ENCODE results near the gene SESTD1.

SESTD1 gene

DNA sequence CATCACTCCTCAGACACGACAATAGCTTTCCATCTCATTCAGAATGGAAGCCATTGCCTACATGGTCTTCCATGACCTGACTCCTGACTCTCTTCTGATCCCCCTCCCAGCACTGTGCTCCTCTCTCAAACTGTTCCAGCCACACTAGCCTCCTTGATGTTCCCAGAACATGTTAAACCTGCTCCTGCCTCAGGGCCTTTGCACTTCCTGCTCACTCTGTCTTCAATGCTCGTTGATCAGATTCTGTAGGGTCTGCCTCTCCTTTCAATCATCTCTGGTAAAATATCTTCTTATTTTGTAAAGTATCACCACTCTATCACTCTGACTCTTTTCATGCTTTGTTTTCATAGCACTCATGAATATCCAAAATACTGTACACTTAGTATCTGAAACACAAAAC, 84.9 kb downstream of the SESTD1 start:
- no peak for DNase-seq

DNA sequence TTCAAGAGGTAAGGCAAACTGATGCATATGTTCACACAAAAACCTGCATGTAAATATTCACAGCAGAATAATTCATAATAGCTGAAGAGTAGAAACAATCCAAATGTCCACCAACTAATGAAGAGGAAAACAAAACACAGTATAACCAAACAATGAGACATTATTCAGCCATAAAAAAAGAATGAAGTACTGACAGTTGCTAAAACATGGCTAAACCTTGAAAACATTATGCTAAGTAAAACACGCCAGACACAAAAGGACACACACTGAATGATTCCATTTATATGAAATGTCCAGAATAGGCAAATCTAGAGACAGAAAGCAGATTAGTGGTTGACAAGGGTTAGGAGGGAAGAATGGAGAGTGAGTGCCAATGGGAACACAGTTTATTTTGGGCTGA, 86.9 kb downstream of the SESTD1 start:
- DNase-seq = no peak

DNA sequence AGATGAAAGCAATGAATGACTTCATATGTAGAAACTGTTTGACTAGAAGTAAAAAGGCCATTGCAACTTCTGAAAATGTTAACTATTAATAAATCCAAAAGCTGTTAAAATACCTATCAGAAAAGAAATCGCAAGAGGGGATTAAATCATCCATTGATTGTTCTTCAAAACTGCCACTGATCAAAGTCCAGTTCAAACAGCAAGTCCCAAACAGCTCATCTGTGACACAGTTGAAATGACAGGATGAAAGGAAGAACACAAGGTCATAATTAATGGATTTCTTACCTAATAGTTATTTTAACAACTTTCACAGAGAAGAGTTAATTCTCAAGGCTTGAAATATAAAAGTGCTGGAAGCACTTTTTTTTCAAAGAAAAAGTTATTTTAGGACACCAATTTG, 90.4 kb downstream of the SESTD1 start:
- no peak for DNase-seq

DNA sequence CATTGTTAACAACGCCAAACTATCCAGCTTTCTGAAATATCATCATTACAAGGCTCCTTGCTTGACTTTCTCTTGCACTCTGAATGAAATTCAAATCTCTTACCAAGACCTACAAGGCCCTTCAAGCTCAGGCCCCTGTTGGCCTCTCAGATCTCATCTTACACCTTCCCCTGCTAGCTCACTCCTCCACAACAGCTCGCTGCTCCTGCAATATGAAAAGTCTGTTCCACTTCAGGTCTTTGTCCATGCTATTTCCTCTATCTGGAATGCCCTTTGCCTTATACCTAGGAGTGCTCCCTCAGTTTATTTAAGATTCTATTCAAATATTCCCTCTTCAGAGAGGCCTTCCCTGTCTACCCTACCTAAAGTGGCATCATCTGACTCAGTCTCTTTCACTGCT, 91.7 kb downstream of the SESTD1 start:
- no peak for DNase-seq

DNA sequence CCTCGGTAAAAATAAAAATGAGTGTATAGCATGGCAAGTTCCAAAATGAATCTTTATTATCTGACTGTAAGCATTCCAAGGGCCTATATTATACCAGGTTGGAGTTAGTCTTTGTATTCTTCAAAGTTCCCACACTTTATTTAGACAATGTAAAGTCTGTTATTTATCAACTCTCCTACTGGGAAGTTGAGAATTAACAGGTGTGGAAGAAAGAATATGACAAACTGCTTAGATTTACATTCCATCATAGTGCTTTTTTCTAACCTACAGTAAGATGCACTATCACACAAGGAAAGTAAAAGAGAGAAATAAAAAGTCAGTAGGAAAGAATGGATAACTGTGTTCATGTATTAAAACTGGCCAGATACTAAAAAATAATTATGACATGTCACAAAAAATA, 93.3 kb downstream of the SESTD1 start:
- no peak for DNase-seq

DNA sequence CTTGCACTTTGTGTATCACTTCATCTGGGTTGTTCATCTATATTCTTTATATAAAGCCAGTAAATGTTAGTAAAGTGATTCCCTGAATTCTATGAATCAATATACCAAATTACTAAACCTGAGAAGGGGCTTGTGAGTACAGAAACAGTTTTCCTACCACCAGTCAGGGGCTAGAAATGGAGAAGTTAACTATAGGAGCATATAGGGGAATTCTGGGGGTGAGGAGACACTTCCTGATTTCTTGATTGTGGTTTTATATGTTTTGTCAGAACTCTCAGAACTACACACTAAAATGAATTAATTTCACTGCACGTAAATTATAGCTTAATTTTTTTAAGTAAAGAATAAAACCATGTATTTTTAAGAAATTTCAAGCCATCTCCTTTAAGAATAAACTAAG, 93.7 kb downstream of the SESTD1 start:
- no peak for DNase-seq

DNA sequence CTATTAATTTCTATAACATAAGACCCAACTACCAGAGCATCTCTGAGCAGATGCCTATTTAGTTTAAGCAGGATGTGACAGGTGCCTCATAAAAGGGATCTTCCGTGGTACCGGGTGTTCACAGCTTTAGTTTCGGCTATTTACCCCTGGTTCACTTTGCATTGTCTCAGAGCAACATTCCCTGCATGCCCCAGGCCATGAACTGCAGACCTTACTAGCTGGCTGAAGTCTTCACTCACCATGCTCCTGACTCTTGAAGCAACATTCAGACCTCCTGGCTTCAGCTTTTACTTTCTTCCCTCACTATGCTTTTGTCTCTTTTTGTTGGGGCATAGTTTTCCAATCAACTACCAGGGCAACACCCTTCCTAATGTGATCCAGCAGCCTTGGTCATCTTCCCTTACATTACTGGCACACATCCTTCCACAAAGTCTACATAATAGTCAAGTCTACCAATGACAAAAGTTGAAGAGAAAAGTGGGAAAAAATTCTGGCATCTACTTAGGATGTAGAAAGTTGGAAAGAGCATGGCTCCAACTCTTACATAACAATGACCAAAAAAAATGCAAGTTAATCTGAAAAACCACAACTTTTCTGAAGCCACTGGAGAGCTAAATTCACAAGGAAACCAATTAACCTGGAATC, 99.2 kb downstream of the SESTD1 start:
- DNase-seq = no peak

DNA sequence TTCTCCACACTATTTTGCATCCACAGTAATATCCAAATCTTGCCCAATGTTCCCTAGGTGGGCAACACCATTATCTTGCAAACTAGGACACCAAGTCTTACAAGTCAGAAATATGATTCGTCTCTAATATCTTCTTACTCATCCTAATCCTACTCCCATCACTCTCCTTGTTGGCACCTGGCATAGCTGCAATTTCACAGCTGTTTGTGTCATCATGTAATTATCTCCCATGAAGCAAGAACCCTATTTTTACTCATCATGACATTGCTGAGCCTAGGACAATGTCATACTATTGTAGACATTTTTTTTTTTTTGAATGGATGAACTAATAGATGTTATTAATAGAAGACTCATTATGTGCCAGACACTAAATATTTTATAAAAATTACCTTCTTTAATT, 123.4 kb downstream of the SESTD1 start:
- no peak for DNase-seq

DNA sequence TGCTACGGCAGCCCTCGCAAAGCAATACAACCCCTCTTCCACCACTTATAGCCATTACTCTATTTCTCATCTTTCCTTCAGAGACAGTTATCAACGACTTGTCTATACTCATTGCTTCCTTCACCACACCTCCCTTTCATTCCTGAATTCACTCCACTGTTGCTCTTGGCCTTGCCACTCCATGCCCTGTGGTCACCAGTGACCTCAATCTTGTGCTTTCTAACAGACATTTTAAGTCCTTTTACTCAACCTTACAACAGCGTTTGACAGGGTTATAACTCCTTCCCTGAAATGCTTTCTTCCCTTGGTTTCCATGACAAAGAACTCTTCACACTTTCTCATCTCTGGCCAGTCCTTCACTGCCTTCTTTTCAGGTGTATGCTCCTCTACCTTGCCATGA, 124.1 kb downstream of the SESTD1 start:
- DNase-seq = no peak

DNA sequence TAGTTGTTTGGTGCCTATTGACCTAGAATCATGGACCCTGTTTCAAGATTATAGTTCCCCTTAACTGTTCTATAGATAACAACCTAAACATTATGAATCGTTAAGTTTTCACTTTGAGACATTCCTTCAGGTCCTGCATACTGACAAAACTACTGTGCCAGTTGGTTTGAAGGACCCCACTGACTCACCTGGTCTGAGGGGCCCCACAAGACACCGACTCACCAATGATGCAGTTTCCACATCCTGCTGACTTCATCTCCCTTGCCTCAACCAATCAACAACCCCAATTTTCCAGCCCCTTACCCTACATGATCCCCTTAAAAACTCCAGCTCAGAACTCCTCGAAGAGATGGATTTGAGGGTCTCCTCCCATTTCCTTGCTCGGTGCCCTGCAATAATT, 125.1 kb downstream of the SESTD1 start:
- no peak for DNase-seq

DNA sequence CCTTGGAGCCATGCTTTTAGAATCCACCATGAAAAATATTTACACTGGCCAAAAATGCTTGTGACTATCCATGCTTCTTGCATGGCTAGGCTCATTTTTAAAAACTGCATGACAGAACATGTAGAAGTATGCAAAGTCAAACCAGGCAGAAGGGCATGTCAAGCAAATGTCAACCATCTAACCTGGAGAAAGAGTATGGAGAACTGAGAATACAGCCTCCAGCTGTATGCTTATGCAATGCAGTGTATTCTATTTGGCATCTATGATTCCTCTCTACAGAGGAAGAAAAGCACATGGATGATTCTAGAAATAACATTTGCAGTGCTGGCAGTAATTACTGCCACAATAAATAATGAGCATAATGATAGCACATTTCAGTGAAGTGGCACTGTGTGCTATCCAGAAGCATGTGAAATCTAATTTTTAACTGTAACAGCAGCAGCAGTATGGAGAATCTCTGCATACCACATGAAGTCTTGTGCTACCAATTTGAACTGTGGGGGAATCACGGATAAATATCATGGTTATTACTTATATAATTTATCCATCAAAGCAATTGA, 127.4 kb downstream of the SESTD1 start:
- no peak for DNase-seq

DNA sequence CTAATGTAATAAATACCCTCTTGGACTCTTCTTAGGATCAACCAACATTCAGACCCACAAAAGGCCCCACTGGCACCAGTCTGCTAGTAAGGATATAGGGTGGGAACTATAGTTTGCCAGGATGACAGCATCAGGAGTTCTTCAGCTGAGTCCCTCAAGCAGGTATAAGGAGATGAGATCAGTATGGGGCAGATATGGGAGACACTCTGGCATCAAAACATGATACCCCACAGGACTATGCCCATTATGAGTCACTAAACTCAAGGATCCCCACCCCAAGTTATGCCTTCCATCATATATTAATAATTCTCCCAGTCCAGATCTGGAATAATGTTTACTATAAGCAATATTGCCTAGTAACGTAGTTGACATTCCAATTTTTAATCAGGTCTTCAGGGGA, 131.6 kb downstream of the SESTD1 start:
- no peak for DNase-seq

DNA sequence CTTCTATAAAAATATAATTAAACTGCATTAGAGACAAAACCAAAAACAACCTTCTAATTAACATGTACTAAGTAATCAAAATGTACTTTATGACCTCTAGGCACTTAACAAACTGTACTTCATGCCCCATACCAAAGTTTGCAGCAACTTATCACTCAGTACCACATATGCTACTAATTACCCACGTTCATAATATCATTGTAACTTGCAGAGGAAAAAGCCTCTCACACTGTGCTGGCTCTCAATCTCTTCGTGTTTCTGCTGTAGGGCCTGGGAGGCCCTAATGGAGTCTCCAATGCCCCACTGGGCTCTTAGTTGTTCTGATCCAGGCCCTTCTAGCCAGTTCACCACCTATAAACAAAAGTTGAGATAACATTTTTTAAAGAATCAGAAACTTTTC, 132.6 kb downstream of the SESTD1 start:
- DNase-seq = no peak

DNA sequence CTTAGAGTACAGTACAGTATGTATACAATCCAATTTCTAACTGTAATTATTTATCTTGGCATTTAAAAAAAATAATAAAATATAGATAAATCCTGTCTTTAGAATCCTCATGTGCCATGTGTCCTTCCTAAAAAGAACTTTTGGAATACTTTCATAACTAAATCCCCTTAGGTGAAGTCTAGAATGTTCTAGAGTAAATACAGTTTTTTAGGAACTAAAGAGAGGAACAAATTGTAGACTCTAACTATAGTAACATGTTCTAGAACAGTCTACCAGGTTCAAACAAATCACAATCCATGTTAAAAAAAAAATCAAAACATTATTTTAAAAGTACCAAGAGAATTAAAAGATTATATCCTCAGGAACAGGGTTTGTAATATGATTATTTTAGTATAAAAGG, 134.1 kb downstream of the SESTD1 start:
- DNase-seq = no peak

DNA sequence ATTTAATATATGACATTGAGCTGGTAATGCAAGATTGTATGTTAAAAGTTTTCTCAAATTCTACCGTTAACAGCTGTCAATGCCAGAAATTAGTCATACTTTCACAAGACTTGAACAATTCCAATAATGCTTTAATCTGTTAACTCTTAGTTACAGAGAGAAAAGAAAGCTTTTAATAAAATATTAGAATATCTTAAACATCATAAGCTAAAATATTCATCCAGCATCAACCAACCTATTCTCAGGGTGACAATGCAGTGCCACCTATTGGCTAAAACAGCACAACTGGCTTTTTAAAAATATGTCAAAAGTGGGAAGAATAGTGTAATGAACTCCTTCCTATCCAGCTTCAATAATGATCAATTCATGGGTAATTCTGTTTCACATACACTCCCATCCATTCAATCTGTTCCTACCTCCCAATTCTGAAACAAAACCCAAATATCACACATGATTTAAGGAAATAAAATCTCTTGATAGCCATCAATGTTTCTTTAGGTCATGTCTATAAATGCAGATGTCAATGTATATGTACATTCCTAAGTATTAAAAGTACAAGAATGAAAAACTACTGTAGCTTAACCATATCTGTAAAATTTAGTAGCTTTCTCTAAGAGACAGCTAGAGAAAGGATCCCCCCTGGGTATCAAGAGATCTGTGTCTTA, 134.9 kb downstream of the SESTD1 start:
- no peak for DNase-seq

DNA sequence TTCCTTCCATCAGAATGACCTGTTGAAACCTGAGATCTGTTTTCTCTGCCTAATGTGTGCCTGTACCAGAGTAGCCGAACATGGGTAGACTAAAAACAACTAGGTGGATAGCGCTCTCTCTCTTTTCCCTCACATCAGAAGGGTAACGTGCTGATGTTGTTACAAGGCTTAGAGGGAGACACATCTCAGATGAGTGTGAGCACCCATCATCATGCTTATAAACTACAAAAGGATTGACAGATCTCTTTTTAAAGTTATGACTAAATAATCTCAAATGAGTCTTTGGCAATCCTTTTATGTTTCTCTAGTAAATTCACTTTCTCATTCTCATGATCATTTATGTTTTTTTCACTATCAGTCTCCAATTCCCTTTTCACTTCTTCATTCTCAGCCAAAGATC, 139.2 kb downstream of the SESTD1 start:
- no peak for DNase-seq

DNA sequence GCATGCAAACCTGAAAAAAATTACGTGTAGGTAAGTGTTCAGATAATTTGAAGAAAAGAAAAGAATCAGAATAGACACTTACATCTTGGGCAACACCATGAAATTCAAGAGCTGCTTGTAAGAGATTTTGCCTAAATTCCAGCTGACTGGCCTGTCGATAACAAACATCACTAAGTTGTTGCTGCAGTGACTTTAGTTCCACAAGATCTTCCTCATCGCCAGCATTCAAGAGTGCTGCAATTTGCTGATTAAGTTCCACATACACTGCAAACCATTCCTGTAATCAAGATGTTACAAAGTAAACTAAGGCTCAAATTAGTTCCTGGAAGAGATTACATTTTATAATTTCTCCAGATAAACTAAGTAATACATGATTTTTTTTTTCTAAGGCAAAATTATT, 140.3 kb downstream of the SESTD1 start:
- no peak for DNase-seq

DNA sequence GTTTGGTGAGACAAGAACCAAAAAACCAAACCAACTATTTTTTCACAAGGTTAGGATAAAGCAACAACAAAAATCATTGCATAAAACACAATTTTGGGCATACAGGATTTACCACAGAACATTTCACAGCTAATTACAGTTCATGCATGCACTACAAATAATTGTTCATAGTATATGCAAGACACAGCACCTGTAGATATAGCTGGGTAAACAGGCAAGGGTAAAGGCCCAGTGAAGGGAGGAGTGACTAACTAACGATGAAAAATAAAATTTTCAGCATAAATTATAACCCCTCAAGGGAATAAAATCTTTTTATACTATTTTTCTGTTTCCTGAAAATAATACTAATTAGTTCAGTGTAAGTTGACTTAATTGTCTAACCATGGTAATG, 141.4 kb downstream of the SESTD1 start:
- DNase-seq = no peak

DNA sequence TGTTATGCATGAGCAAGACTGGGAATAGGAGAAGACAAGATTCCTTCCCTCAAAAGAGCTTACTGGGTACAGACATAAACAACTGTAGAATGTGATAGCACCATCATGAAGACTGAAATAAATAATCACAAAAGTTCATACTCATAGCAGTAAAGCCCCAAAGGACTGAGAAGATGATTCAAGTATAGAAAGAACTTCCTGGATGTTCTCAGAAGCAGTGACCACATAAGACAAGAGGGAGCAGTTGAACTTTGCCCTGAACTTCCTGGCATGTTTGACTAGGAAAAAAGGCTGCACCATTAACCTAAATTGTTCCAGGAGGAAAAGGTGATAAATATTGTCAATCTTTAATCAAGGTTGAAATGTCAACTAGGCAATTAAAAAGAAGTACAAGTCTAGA, 156.9 kb downstream of the SESTD1 start:
- DNase-seq = no peak

DNA sequence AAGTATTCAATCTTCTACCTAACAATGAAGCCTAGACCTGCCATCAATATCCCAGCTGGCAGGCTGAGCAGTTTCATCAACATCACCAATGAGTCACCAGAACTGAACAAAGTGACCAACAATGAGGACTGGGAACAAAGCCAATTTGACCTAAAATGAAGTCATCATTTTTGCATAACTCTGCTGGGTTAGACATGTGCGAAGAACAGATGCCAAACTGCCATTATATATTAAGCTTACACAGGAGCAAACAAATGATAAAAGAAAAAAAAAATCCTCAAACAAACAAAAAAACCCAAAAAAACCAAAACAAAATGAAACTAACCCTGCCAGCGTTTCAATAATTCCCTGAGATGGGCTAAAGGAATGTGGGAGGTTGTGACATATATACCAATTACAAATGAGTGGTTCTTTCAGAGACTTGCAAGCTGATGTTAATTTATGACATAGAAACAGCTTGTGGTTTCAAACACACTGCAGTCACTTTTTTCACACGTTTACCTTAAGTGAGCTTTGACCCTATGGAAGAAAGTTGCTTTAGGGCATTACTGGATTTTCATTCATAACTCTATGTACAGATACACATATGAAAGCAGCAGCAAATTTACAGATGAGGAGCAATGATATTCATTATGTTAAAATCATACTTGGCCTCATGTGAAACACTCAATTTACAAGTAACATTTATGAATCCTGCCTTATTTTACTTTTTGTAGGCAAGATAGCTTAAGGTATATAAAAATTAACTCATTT, 157.8 kb downstream of the SESTD1 start:
- DNase-seq = peak; percentile 77

DNA sequence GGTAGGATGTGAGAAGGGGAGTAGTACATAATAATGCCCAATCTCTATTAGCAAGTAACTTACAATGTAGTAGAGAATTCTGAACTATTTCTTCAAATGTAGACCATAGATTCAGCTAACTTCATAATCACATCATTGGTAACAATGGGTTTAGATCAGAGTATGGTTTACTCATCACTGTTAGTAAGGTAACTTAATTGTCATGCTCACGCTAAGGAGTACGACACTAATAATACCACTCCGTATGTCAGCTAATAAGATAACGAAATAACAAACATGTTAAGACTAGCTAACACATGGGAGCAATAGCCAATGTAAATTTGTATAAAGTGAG, 158.3 kb downstream of the SESTD1 start:
- DNase-seq = no peak

DNA sequence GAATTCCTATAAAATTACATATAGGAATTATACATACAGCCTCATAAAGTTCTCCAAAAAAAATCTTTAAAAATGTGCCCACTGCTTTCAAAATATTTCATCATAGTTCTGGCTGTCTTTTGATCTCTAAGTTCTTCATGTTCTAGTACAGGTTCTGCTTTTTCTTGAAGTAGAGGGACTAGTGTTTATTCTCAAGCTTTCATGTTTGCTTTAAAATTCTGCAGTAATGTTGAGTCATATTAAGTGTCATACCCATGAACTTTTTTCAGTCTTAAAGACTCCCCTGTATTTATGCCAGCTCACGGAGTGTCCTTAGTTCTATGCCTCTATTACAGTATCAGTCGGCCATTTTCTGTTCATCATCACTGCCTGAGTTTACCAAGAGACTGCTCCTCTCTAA, 159.9 kb downstream of the SESTD1 start:
- DNase-seq = no peak

DNA sequence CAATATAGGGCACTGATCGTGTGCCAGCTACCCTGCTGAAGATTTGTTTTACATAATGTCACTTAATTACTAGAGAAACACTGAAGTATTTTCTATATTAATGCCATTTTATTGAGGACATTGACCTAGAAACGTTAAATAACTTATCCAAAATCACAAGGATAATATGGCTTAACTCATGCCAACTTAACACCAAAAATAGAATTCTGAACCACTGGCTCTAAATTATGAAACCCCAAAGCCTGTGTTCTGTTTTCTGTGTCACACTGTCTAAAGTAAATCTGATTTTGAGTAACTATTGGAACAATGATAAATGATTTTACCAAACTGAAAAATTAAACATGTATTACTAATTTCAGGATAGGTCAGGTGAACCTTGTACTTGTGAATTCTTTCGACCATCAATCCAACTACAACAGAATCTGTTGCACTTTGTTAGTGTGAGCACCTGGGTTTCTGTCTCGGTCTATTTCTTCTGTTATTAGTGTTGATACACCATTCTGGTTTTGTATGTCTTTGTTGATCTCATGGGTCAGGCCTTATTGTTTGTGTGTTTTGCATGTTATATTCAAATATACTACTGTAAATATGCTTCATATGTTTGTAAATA, 166.4 kb downstream of the SESTD1 start:
- DNase-seq = no peak

DNA sequence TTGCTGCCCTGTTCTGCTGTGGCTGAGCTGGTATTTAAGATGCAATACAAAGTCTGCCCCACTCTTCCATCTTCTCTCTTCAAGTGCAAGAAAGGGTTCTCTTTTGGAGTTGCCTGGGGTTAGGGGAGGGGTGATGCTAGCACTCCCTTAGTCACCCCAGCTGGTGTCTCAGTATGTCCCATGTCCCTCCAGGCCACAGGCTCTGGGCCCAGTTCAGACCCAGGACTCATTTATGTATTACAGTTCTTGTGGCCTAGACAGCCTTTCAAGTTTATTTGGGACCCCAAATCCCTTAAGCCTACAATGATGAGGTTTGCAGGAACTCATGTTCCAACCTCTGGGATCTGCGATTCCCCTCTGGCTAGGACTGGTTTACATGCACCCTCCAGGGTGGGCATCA, 167.5 kb downstream of the SESTD1 start:
- DNase-seq = no peak
